H1 (cell line): ENCODE measurements around the gene CMKLR1. TPM values are rescaled to one million over a fixed set of nuclear protein-coding genes. Genes with fewer than 3 reads are reported as not detected.

ENCODE experiments used
- CTCF ChIA-PET: fragments of 300-600 bp; sonication (Branson Sonifier 250); formaldehyde crosslinking; loops from one replicate; lab custom pipeline; 2021; ENCODE audit not compliant: partially characterized antibody; lab: Charles Lee
- POLR2A ChIA-PET: fragments of 300-600 bp; sonication (Branson Sonifier 250); formaldehyde crosslinking; loops from one replicate; lab custom pipeline; 2021; ENCODE audit warnings: inconsistent platforms; ENCODE audit not compliant: partially characterized antibody; lab: Charles Lee
- DNase-seq, 2 experiments: peaks; one replicate each; pipeline versions ENCODE4 v3.0.0 to v3.0.0-alpha.2; 2010 to 2022; ENCODE audit warnings: low spot score in 2 of 2, low read depth in 1 of 2, mixed read lengths in 1 of 2
- FAIRE-seq: peaks from 2 replicates; lab custom pipeline; 2011; peaks lifted over from hg19 to GRCh38; lab: Jason Lieb, UNC
- H2AFZ ChIP-seq: 2 replicates; pipeline ENCODE4 v1.8.1; 2012; ENCODE audit warnings: low read length, inconsistent platforms
- H2AK5ac ChIP-seq: 2 replicates; pipeline ENCODE4 v1.6.1; 2013; ENCODE audit warnings: low read depth, low read length
- H2BK120ac ChIP-seq: replicated peaks from 2 replicates; pipeline ENCODE3; 2013; ENCODE audit warnings: low read depth, low read length, inconsistent platforms
- H2BK12ac ChIP-seq: 2 replicates; pipeline ENCODE4 v1.6.1; 2013; ENCODE audit warnings: low read depth, low read length
- H2BK15ac ChIP-seq: 2 replicates; pipeline ENCODE4 v1.6.1; 2013; ENCODE audit warnings: low read length
- H2BK20ac ChIP-seq: 2 replicates; pipeline ENCODE4 v1.6.1; 2013; ENCODE audit warnings: low read length
- H2BK5ac ChIP-seq: 2 replicates; pipeline ENCODE4 v1.6.1; 2013; ENCODE audit warnings: low read depth, low read length
- H3K14ac ChIP-seq: 2 replicates; pipeline ENCODE4 v1.6.1; 2013; ENCODE audit warnings: inconsistent platforms; ENCODE audit not compliant: insufficient read length
- H3K18ac ChIP-seq: 2 replicates; pipeline ENCODE4 v1.6.1; 2013; ENCODE audit warnings: low read length; ENCODE audit errors: extremely low read depth
- H3K23ac ChIP-seq: 2 replicates; pipeline ENCODE4 v1.6.1; 2013; ENCODE audit warnings: inconsistent platforms; ENCODE audit not compliant: insufficient read length
- H3K23me2 ChIP-seq: 2 replicates; pipeline ENCODE4 v1.6.1; 2013; ENCODE audit warnings: low read depth, low read length
- H3K27ac ChIP-seq: 2 replicates; pipeline ENCODE4 v1.6.1; 2011; ENCODE audit warnings: low read depth, low read length, inconsistent platforms
- H3K27me3 ChIP-seq, 4 experiments: replicated peaks in 1 of 4; 1 replicate in 1 of 4; 2 replicates in 3 of 4; pipeline versions ENCODE4 v1.6.1 to v1.8.1; 2011 to 2013; ENCODE audit warnings: low read length in 3 of 4, mild to moderate bottlenecking in 3 of 4, inconsistent platforms in 2 of 4, mixed read lengths in 2 of 4, moderate library complexity in 1 of 4; ENCODE audit not compliant: control insufficient read depth in 3 of 4, insufficient read depth in 3 of 4; ENCODE audit errors: extremely low read depth in 1 of 4
- H3K36me3 ChIP-seq, 4 experiments: 2 replicates each; pipeline versions ENCODE4 v1.6.1 to v1.8.1; 2011 to 2013; ENCODE audit warnings: mild to moderate bottlenecking in 4 of 4, low read length in 3 of 4, moderate library complexity in 2 of 4, control low read depth in 1 of 4, inconsistent platforms in 1 of 4; ENCODE audit not compliant: insufficient read depth in 4 of 4, control insufficient read depth in 2 of 4
- H3K4ac ChIP-seq: replicated peaks from 2 replicates; pipeline ENCODE3; 2013; ENCODE audit warnings: low read length, low read depth, mixed read lengths, inconsistent platforms; ENCODE audit not compliant: insufficient read length
- H3K4me1 ChIP-seq, 4 experiments: replicated peaks in 1 of 4; 1 replicate in 1 of 4; 2 replicates in 3 of 4; pipeline versions ENCODE4 v1.6.1 to v1.8.1; 2011 to 2013; ENCODE audit warnings: low read length in 3 of 4, inconsistent platforms in 2 of 4, mixed read lengths in 1 of 4; ENCODE audit not compliant: insufficient read depth in 4 of 4, control insufficient read depth in 3 of 4
- H3K4me2 ChIP-seq, 2 experiments: 2 replicates each; pipeline versions ENCODE4 v1.6.1 to v1.8.1; 2011 to 2013; ENCODE audit warnings: low read depth in 2 of 2, low read length in 2 of 2, control low read depth in 1 of 2, inconsistent platforms in 1 of 2, mild to moderate bottlenecking in 1 of 2; ENCODE audit not compliant: insufficient read depth in 1 of 2
- H3K4me3 ChIP-seq, 4 experiments: fragments of 200-600, 300-600 bp in 1 of 4; sonication (generic), shearing (Covaris generic), sonication (Bioruptor Twin) in 1 of 4; 2 replicates each; pipeline versions ENCODE4 v1.5.1 to v1.8.1; 2011 to 2016; ENCODE audit warnings: low read length in 4 of 4, low read depth in 3 of 4, control low read depth in 2 of 4, inconsistent platforms in 2 of 4, mild to moderate bottlenecking in 2 of 4, mixed read lengths in 1 of 4, moderate library complexity in 1 of 4; ENCODE audit not compliant: insufficient read depth in 2 of 4; ENCODE audit errors: extremely low read depth in 1 of 4
- H3K56ac ChIP-seq: replicated peaks from 2 replicates; pipeline ENCODE3; 2013; ENCODE audit warnings: low read depth, mild to moderate bottlenecking, mixed read lengths, low read length, inconsistent platforms; ENCODE audit not compliant: insufficient read length
- H3K79me1 ChIP-seq: 2 replicates; pipeline ENCODE4 v1.6.1; 2013; ENCODE audit warnings: low read depth, low read length, control low read depth
- H3K79me2 ChIP-seq, 2 experiments: 2 replicates each; pipeline versions ENCODE4 v1.6.1 to v1.8.1; 2012 to 2013; ENCODE audit warnings: low read length in 2 of 2, mild to moderate bottlenecking in 2 of 2, inconsistent platforms in 1 of 2; ENCODE audit not compliant: insufficient read depth in 2 of 2, control insufficient read depth in 1 of 2
- H3K9ac ChIP-seq, 4 experiments: replicated peaks in 1 of 4; 1 replicate in 1 of 4; 2 replicates in 3 of 4; pipeline versions ENCODE4 v1.6.1 to v1.8.1; 2011 to 2013; ENCODE audit warnings: low read depth in 3 of 4, low read length in 3 of 4, control low read depth in 2 of 4, mild to moderate bottlenecking in 2 of 4, moderate library complexity in 2 of 4, inconsistent platforms in 1 of 4; ENCODE audit errors: extremely low read depth in 1 of 4
- H3K9me3 ChIP-seq, 2 experiments: 2 replicates each; pipeline versions ENCODE4 v1.6.1 to v1.8.1; 2012 to 2013; ENCODE audit warnings: mild to moderate bottlenecking in 2 of 2, moderate library complexity in 2 of 2, control low read depth in 1 of 2, inconsistent platforms in 1 of 2, low read depth in 1 of 2, low read length in 1 of 2, mixed read lengths in 1 of 2; ENCODE audit not compliant: insufficient read depth in 2 of 2
- H4K20me1 ChIP-seq, 2 experiments: replicated peaks in 1 of 2; 2 replicates each; pipeline versions ENCODE3 to v1.8.1; 2011 to 2013; ENCODE audit warnings: inconsistent platforms in 2 of 2, low read length in 2 of 2, mild to moderate bottlenecking in 1 of 2; ENCODE audit not compliant: insufficient read depth in 2 of 2, control insufficient read depth in 1 of 2
- H4K5ac ChIP-seq: 2 replicates; pipeline ENCODE4 v1.6.1; 2013; ENCODE audit warnings: low read length, low read depth, mixed read lengths, inconsistent platforms; ENCODE audit not compliant: insufficient read length
- H4K8ac ChIP-seq: 2 replicates; pipeline ENCODE4 v1.8.0; 2013; ENCODE audit warnings: mild to moderate bottlenecking, moderate library complexity, low read length, inconsistent platforms; ENCODE audit not compliant: insufficient read depth; ENCODE audit errors: extremely low read depth
- H4K91ac ChIP-seq: replicated peaks from 2 replicates; pipeline ENCODE3; 2013; ENCODE audit warnings: low read length, mixed read lengths, inconsistent platforms; ENCODE audit not compliant: insufficient read length
- CBX5 ChIP-seq: fragments of 300-800, 300-1000 bp; sonication (generic); IDR thresholded peaks from 2 replicates; pipeline ENCODE4 v1.7.1; 2016; ENCODE audit warnings: antibody characterized with exemption, low read length, low read depth
- CTBP2 ChIP-seq: IDR thresholded peaks from 2 replicates; pipeline ENCODE4 v1.7.0; 2011; ENCODE audit warnings: borderline replicate concordance, mild to moderate bottlenecking, moderate library complexity, mixed read lengths, low read length; ENCODE audit not compliant: insufficient read depth, insufficient read length
- E2F6 ChIP-seq: IDR thresholded peaks from 2 replicates; pipeline ENCODE4 v1.6.1; 2012; ENCODE audit warnings: inconsistent platforms
- KDM1A ChIP-seq: fragments of 200-600, 300-600 bp; sonication (generic); IDR thresholded peaks from 2 replicates; pipeline ENCODE4 v1.7.1; 2016; ENCODE audit warnings: mild to moderate bottlenecking, low read length, borderline replicate concordance
- MAFK ChIP-seq: IDR thresholded peaks from 2 replicates; pipeline ENCODE4 v1.6.1; 2012; ENCODE audit warnings: low read depth, mild to moderate bottlenecking, improper control_type of control experiment, low read length
- POU5F1 ChIP-seq: IDR thresholded peaks from 2 replicates; pipeline ENCODE4 v1.6.1; 2011; ENCODE audit warnings: low read depth, mild to moderate bottlenecking, low read length, moderate library complexity
- RBBP5 ChIP-seq: IDR thresholded peaks from 2 replicates; pipeline ENCODE4 v1.7.1; 2012; ENCODE audit warnings: low read depth, mild to moderate bottlenecking, inconsistent platforms, low read length, moderate library complexity, borderline replicate concordance
- SIX5 ChIP-seq: IDR thresholded peaks from 2 replicates; pipeline ENCODE4 v1.6.1; 2011; ENCODE audit warnings: mild to moderate bottlenecking, low read depth, low read length
- SP1 ChIP-seq: IDR thresholded peaks from 2 replicates; pipeline ENCODE4 v1.6.1; 2011; ENCODE audit warnings: low read depth, low read length
- SP4 ChIP-seq: IDR thresholded peaks from 2 replicates; pipeline ENCODE4 v1.6.1; 2012; ENCODE audit warnings: low read length, inconsistent platforms
- TAF7 ChIP-seq: optimal IDR thresholded peaks from 2 replicates; pipeline ENCODE3; 2011; ENCODE audit warnings: low read depth, mild to moderate bottlenecking, inconsistent platforms, low read length, moderate library complexity, borderline replicate concordance
- TBP ChIP-seq: IDR thresholded peaks from 2 replicates; pipeline ENCODE4 v1.6.1; 2011; ENCODE audit warnings: low read depth, low read length, improper control_type of control experiment
- YY1 ChIP-seq: IDR thresholded peaks from 2 replicates; pipeline ENCODE4 v1.6.1; 2011; ENCODE audit warnings: low read depth, mild to moderate bottlenecking, low read length
- ZNF274 ChIP-seq: IDR thresholded peaks from 2 replicates; pipeline ENCODE4 v1.7.0; 2012; ENCODE audit warnings: low read length, borderline replicate concordance; ENCODE audit errors: extremely low read depth
- WGBS, 2 experiments: shearing (Covaris generic) in 1 of 2; methylation state at CpG; one replicate each; pipeline versions ENCODE4 v1.1.6 to v1.1.7; 2013 to 2015; ENCODE audit warnings: low lambda C conversion rate in 2 of 2, mixed read lengths in 2 of 2, inconsistent platforms in 1 of 2, low coverage in 1 of 2, missing lambda C conversion rate in 1 of 2; ENCODE audit not compliant: insufficient replicate concordance in 2 of 2, insufficient coverage in 1 of 2, insufficient read length in 1 of 2; ENCODE audit errors: extremely low coverage in 1 of 2, missing lambda C conversion rate in 1 of 2; 5-methylcytosine and 5-hydroxymethylcytosine counted together
- polyA plus RNA-seq, 7 experiments: library from polyadenylated mRNA; depleted of rRNA in 3 of 7; stranded (reverse) in 5 of 7; unstranded in 2 of 7; fragments of >200 nt in 5 of 7; fragments of 200-250 nt in 2 of 7; gene quantifications; 1 replicate in 5 of 7; 2 replicates in 1 of 7; 4 replicates in 1 of 7; pipeline versions ENCODE4 v1.2.1 to v1.2.3, GENCODE V29; 2011 to 2013; ENCODE audit warnings: missing spikeins in 2 of 7, mixed read lengths in 2 of 7
- total RNA-seq: library from RNA; stranded (reverse); fragmentation: NEBNext Ultra II Directional; extraction: Animal tissue kit (Norgen Biotek cat#: 25700); gene quantifications from 2 replicates; pipeline ENCODE4 v1.2.1, GENCODE V29; 2021

The CMKLR1 gene
- total and polyA plus RNA-seq, 2 of the 8 experiments (the other 6 are each of a cell fraction or from before 2014, with no cell fraction given), result 2.1 to 2.8 TPM

DNA sequence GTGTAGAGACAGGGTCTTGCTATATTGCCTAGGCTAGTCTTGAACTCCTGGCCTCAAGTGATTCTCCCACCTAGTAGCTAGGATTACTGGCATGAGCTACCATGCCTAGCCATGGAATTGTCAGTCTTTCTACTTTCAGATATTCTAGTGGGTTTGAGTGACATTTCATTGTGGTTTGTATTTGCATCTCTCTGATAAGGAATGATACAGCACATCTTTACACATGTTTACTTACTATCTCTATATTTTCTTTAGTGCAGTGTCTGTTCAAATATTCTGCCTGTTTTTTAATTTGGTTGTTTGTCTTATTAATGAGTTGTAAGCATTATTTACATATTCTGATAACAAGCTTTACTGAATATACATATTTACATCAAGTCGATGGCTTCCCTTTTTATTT lies 73.6 kb downstream of the CMKLR1 start:
- no peak overlapping the region for H4K8ac ChIP-seq
- H3K4me2 ChIP-seq, result no peak overlapping the region
- no peak overlapping the region for H3K56ac ChIP-seq
- H3K79me2 ChIP-seq, result no peaks in the 10 kb centered on the region
- H3K18ac ChIP-seq, result no peak overlapping the region
- ChIA-PET CTCF (interaction anchor here (0.8 to 1.6 kb wide), 3 partner anchors 9 to 202 kb away, joined by 3 to 5 read pairs (median 3); no protein-coding TSS in a partner anchor), POLR2A (no interaction called here)
- no peak for DNase-seq
- peaks cover 0 to 3% (median 0%) of the 10 kb centered on the region in 4 experiments; a peak in 1 of 7 replicates for H3K4me1 ChIP-seq
- no peaks in the 10 kb centered on the region; the same call in 1 of the 2 replicates for H3K23me2 ChIP-seq
- no peak overlapping the region for H2BK120ac ChIP-seq
- FAIRE-seq, result no peak
- no peak overlapping the region for H3K9ac ChIP-seq
- H3K9me3 ChIP-seq, result peaks cover 0 to 7% of the 10 kb centered on the region in 2 experiments; a peak in 3 of 4 replicates
- H2AFZ ChIP-seq, result no peak overlapping the region
- H2BK5ac ChIP-seq, result no peak overlapping the region
- no peak overlapping the region for H2BK15ac ChIP-seq
- H3K79me1 ChIP-seq, result no peaks in the 10 kb centered on the region
- no peaks in the 10 kb centered on the region for H3K36me3 ChIP-seq
- no peak overlapping the region for H3K4ac ChIP-seq
- no peak overlapping the region for H2AK5ac ChIP-seq
- TF ChIP-seq SIX5, result no peak
- TF ChIP-seq KDM1A, result no peak
- no peak for TF ChIP-seq MAFK
- TF ChIP-seq POU5F1, result no peak
- TF ChIP-seq SP1, result no peak
- no peak for TF ChIP-seq TAF7
- TF ChIP-seq YY1, result no peak
- no peak for TF ChIP-seq CTBP2
- TF ChIP-seq TBP, result no peak
- TF ChIP-seq RBBP5, result no peak
- no peak for TF ChIP-seq E2F6
- no peak for TF ChIP-seq SP4
- TF ChIP-seq ZNF274, result no peak
- no peak for TF ChIP-seq CBX5
- H4K91ac ChIP-seq, result no peak overlapping the region
- no peaks in the 10 kb centered on the region for H4K20me1 ChIP-seq
- no peak overlapping the region for H4K5ac ChIP-seq
- H3K27ac ChIP-seq, result no peak overlapping the region
- WGBS, 2 experiments, result 90% methylated on average over 1 of the region's 1 CpG; no CpG with 5 or more reads in 1 of the 2 experiments
- no peak overlapping the region for H3K4me3 ChIP-seq
- H3K27me3 ChIP-seq, result no peaks in the 10 kb centered on the region
- no peak overlapping the region for H3K23ac ChIP-seq
- no peak overlapping the region for H2BK12ac ChIP-seq
- H3K14ac ChIP-seq, result no peak overlapping the region
- no peak overlapping the region for H2BK20ac ChIP-seq
